Suprapubic skin (tissue), 4 donors: Measurements from ENCODE around the gene HORMAD2. TPM values are rescaled to one million over a fixed set of nuclear protein-coding genes. Genes with fewer than 3 reads are reported as not detected.

Experiments used
- DNase-seq, 2 donors: peaks; one replicate each; pipeline ENCODE4 v3.0.0-alpha.2; 2019; ENCODE audit warnings: low spot score in 2 of 2
- H3K27ac ChIP-seq: fragments of 200-600 bp; sonication (generic); one replicate; pipeline ENCODE4 v1.5.1; 2019
- H3K27me3 ChIP-seq: fragments of 200-600 bp; sonication (generic); one replicate; pipeline ENCODE4 v1.5.1; 2019
- H3K36me3 ChIP-seq: fragments of 200-600 bp; sonication (generic); one replicate; pipeline ENCODE4 v1.5.1; 2019
- H3K4me1 ChIP-seq: fragments of 200-600 bp; sonication (generic); one replicate; pipeline ENCODE4 v1.5.1; 2019
- H3K4me3 ChIP-seq: fragments of 200-600 bp; sonication (generic); one replicate; pipeline ENCODE4 v1.5.1; 2019; ENCODE audit warnings: mild to moderate bottlenecking
- H3K9me3 ChIP-seq: fragments of 200-600 bp; sonication (generic); one replicate; pipeline ENCODE4 v1.5.1; 2019
- CTCF ChIP-seq, 2 donors: fragments of 200-600 bp in 1 of 2; fragments of 450-650 bp in 1 of 2; sonication (generic) in 1 of 2; IDR thresholded peaks; one replicate each; pipeline ENCODE4 v1.5.1; 2016 to 2019; ENCODE audit warnings: antibody characterized with exemption in 2 of 2, mild to moderate bottlenecking in 1 of 2, moderate library complexity in 1 of 2
- EP300 ChIP-seq: sonication (generic); formaldehyde crosslinking; IDR thresholded peaks from one replicate; pipeline ENCODE4 v1.6.1; 2017; ENCODE audit warnings: antibody characterized with exemption
- POLR2A ChIP-seq, 2 donors: fragments of 450-650 bp; IDR thresholded peaks; one replicate each; pipeline ENCODE4 v1.6.1; 2017; ENCODE audit warnings: antibody characterized with exemption in 2 of 2, mild to moderate bottlenecking in 2 of 2, moderate library complexity in 2 of 2
- POLR2AphosphoS5 ChIP-seq, 3 donors: sonication (generic); formaldehyde crosslinking; IDR thresholded peaks; one replicate each; pipeline ENCODE4 v1.6.1; 2017; ENCODE audit warnings: antibody characterized with exemption in 3 of 3
- WGBS: methylation state at CpG from one replicate; pipeline ENCODE4 v1.1.5; 2018; 5-methylcytosine and 5-hydroxymethylcytosine counted together
- total RNA-seq, 4 donors: library from RNA; depleted of rRNA; stranded (reverse); fragments of >200 nt; gene quantifications; one replicate each; pipeline ENCODE4 v1.1.0, GENCODE V29; 2016

HORMAD2 gene
- total RNA-seq, 4 donors from 2014 or later, result not detected

GRCh38 chr22:30192427-30192826, 112.2 kb downstream of the HORMAD2 start:
- DNase-seq, result no peak
- no peak for TF ChIP-seq POLR2A (IDR thresholded peaks at IDR 0.05)
- no peak for TF ChIP-seq POLR2AphosphoS5 (IDR thresholded peaks at IDR 0.05)
- TF ChIP-seq EP300, result no peak
- TF ChIP-seq CTCF (IDR thresholded peaks at IDR 0.05), result no peak
- Histone ChIP-seq H3K4me3 (no peak overlapping the region), H3K4me1 (peaks cover 30% of the 10 kb centered on the region), H3K27me3 (no peaks in the 10 kb centered on the region), H3K36me3 (no peaks in the 10 kb centered on the region), H3K27ac (no peak overlapping the region), H3K9me3 (no peaks in the 10 kb centered on the region)
- 33% methylated on average over 1 of the region's 1 CpG for WGBS

GRCh38 chr22:30193031-30193775, 112.9 kb downstream of the HORMAD2 start:
- no peak for TF ChIP-seq EP300
- no peak for TF ChIP-seq POLR2AphosphoS5 (IDR thresholded peaks at IDR 0.05)
- no peak for TF ChIP-seq CTCF (IDR thresholded peaks at IDR 0.05)
- TF ChIP-seq POLR2A (IDR thresholded peaks at IDR 0.05), result no peak
- Histone ChIP-seq H3K27ac (no peak overlapping the region), H3K4me1 (peaks cover 33% of the 10 kb centered on the region), H3K9me3 (no peaks in the 10 kb centered on the region), H3K27me3 (no peaks in the 10 kb centered on the region), H3K36me3 (no peaks in the 10 kb centered on the region), H3K4me3 (no peak overlapping the region)
- WGBS, result 91% methylated on average over 3 of the region's 3 CpGs
- no peak for DNase-seq

GRCh38 chr22:30195245-30196140, 115.2 kb downstream of the HORMAD2 start:
- TF ChIP-seq EP300 (no peak), CTCF (IDR thresholded peaks at IDR 0.05) (no peak), POLR2AphosphoS5 (IDR thresholded peaks at IDR 0.05) (no peak), POLR2A (IDR thresholded peaks at IDR 0.05) (no peak)
- H3K4me3 ChIP-seq, result peak overlapping the region; percentile 8
- no peak for DNase-seq

GRCh38 chr22:30196141-30196879, 116.0 kb downstream of the HORMAD2 start:
- 10% methylated on average over 11 of the region's 11 CpGs for WGBS
- peak overlapping the region; percentile 8 for H3K4me3 ChIP-seq
- no peaks in the 10 kb centered on the region for H3K36me3 ChIP-seq
- peak; percentile 1 to 49 (median 25) for TF ChIP-seq POLR2AphosphoS5 (IDR thresholded peaks at IDR 0.05)
- TF ChIP-seq CTCF (IDR thresholded peaks at IDR 0.05), result no peak
- DNase-seq, result peak; percentile 88 to 94
- no peaks in the 10 kb centered on the region for H3K9me3 ChIP-seq
- H3K27ac ChIP-seq, result peak overlapping the region; percentile 74
- H3K4me1 ChIP-seq, result peaks cover 33% of the 10 kb centered on the region
- H3K27me3 ChIP-seq, result no peaks in the 10 kb centered on the region

More at GRCh38 chr22:30195245-30196140, 115.2 kb downstream of the HORMAD2 start:
- Histone ChIP-seq H3K4me1 (peaks cover 33% of the 10 kb centered on the region), H3K27ac (peak overlapping the region; percentile 74), H3K36me3 (no peaks in the 10 kb centered on the region), H3K9me3 (no peaks in the 10 kb centered on the region), H3K27me3 (no peaks in the 10 kb centered on the region)
- WGBS, result 54% methylated on average over 5 of the region's 5 CpGs
